C4-2B (cell line): ENCODE measurements around the gene GPN2.
"Not testable (repeated sequence)": the region's sequence is repeated elsewhere in the genome, so short reads cannot be mapped to it uniquely, and the experiment has no call there.

ENCODE experiments used
- H3K27ac ChIP-seq: fragments of 450-650 bp; 2 replicates; pipeline ENCODE4 v1.5.1; 2017
- ZFX ChIP-seq: fragments of 450-650 bp; IDR thresholded peaks from 2 replicates; pipeline ENCODE4 v1.6.1; 2017
- TF ChIP-seq, protein P1 (sequence below): fragments of 450-650 bp; conservative IDR thresholded peaks from 2 replicates; pipeline ENCODE4 v1.5.1; 2017; ENCODE audit warnings: mild to moderate bottlenecking

Gene GPN2

DNA sequence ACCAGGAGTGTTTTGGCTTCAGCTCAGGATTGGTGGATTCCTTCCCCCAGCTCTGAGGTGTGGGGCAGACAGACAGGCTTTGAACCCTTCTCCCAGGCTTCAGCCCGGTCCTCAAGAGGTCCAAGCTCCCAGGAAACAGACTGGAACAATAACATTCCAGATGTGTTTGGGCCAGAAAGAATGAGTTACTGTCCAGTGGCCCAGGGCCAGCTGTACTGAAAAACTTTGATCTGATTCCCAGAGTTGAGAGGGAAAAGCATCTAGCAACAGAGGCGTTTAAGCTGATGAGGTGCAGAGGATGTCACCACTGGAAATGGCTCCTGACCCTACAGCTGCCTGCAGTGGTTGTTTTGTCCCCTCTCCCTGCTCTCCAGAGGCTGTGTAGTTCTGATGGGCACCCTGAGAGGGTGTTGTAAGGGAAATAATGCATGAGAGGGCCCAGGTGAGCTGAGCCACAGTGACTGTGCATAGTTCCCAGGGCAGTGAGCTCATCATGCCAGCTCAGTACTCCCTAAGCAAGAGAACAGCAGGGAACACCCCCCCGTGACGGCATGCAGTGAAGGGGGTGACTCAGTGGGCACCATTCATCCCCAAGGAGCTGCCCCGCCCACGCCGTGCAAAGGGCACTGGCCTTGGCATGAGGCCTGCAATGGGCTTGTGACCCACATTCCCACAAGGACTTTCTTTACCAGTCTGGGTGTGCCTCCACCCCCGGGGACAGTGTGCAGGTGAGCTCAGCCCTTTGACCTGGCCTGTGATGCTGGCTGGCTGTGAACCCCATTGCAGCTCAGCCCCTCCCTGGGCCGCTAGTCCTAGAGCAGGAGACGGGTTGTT is 40.9 kb downstream of the GPN2 start:
- H3K27ac ChIP-seq: no peak overlapping the region
- TF ChIP-seq, protein P1, sequence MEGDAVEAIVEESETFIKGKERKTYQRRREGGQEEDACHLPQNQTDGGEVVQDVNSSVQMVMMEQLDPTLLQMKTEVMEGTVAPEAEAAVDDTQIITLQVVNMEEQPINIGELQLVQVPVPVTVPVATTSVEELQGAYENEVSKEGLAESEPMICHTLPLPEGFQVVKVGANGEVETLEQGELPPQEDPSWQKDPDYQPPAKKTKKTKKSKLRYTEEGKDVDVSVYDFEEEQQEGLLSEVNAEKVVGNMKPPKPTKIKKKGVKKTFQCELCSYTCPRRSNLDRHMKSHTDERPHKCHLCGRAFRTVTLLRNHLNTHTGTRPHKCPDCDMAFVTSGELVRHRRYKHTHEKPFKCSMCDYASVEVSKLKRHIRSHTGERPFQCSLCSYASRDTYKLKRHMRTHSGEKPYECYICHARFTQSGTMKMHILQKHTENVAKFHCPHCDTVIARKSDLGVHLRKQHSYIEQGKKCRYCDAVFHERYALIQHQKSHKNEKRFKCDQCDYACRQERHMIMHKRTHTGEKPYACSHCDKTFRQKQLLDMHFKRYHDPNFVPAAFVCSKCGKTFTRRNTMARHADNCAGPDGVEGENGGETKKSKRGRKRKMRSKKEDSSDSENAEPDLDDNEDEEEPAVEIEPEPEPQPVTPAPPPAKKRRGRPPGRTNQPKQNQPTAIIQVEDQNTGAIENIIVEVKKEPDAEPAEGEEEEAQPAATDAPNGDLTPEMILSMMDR: no peak
- no peak for TF ChIP-seq ZFX

DNA sequence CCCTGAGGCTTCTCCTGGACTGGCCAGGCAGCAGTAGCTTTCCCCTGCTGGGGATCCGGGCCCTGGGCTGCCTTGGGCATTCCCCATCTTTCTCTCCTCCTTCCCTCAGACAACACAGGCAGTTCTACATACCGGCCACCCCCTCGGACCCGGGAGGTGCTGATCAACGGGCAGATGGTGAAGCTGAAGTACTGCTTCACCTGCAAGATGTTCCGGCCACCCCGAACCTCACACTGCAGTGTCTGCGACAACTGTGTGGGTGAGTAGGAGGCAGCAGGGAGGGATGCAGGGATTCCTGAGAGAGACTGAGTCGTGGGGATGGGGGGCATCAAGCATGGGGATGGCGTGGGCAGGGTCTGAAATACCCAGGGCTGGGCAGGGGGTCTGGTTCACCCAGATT is 41.6 kb downstream of the GPN2 start:
- no peak overlapping the region for H3K27ac ChIP-seq
- TF ChIP-seq ZFX: no peak
- TF ChIP-seq, protein P1: no peak

DNA sequence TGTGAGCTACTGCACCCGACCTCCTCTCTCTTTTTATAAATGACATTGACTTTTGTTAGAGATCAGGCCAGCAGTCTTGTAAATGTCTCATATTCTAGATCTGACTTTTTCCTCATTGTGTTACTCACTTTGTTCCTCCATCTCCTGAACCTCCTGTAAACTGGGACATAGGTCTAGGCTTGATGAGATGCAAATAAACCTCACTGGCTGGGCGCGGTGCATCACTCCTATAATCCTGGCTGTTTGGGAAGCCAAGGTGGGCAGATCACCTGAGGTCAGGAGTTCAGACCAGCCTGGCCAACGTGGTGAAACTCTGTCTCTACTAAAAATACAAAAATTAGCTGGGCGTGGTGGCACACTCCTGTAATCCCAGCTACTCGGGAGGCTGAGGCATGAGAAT is 42.3 kb downstream of the GPN2 start:
- H3K27ac ChIP-seq: not testable (repeated sequence)

DNA sequence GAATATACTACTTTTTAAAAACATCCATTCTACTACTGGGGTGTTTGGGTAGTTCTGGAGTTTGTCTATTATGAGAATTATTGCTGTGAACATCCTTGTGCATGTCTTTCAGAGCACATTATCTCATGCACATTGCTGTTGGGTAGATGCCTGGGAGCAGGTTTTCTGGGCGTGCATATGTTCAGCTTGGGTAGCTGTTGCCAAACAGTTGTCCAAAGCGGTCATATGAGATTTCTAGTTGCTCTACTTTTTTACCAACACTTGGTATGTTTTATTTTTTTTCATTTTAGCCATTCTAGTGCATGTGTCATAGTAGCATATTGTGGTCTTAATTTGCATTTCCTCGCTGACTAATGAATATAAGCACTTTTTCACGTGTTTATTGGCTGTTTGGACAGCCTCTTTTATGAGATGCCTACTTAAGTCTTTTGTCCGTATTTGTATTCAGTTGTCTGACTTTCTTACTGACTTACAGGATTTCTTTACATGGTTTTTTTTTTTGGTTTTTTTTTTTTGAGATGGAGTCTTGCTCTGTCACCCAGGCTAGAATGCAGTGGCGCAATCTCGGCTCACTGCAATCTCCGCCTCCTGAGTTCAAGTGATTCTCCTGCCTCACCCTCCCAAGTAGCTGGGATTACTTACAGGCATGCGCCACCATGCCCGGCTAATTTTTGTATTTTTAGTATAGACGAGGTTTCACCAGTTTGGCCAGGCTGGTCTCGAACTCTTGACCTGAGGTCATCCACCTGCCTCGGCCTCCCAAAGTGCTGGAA is 45.5 kb downstream of the GPN2 start:
- TF ChIP-seq ZFX: no peak
- TF ChIP-seq, protein P1: no peak
- no peak overlapping the region for H3K27ac ChIP-seq

DNA sequence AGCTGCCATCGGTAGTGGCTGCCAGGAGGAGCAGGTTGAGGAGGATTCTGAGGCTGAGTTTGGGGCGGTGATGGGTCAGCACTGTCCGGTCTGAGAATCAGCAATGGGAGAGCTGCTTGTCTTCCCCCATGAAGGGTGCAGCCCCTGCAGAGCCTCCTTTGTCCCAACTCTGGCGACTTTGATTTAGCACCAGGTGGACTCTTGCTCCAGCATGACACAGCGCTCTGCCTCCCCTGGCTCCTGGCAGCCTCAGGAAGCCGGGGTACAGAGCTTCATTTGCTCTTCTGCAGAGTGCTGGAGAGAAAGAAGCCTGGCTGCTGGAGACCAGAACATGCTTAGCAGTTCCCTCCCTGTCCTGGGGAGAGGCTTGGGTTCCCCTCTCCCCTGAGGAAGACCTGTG is 50.3 kb downstream of the GPN2 start:
- TF ChIP-seq, protein P1: no peak
- TF ChIP-seq ZFX: no peak
- H3K27ac ChIP-seq: no peak overlapping the region

DNA sequence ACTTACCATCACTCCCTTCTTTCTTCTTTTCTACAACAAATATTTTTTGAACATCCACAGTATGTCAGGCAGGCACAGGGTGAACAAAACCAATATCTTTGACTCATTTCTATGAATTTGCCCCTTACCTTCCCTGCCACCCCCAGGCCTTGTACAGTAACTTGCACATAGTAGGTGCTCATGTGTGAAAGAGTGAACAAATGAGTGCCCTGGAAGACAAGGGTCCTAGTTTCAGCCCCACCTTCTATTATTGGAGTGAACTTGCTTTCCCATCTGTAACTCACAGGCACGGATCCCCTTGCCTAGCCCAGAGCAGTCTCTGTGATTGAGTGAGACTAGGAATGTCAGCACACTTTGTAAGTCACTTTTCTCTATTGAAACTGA is 50.8 kb downstream of the GPN2 start:
- TF ChIP-seq, protein P1: no peak
- no peak for TF ChIP-seq ZFX
- H3K27ac ChIP-seq: no peak overlapping the region

DNA sequence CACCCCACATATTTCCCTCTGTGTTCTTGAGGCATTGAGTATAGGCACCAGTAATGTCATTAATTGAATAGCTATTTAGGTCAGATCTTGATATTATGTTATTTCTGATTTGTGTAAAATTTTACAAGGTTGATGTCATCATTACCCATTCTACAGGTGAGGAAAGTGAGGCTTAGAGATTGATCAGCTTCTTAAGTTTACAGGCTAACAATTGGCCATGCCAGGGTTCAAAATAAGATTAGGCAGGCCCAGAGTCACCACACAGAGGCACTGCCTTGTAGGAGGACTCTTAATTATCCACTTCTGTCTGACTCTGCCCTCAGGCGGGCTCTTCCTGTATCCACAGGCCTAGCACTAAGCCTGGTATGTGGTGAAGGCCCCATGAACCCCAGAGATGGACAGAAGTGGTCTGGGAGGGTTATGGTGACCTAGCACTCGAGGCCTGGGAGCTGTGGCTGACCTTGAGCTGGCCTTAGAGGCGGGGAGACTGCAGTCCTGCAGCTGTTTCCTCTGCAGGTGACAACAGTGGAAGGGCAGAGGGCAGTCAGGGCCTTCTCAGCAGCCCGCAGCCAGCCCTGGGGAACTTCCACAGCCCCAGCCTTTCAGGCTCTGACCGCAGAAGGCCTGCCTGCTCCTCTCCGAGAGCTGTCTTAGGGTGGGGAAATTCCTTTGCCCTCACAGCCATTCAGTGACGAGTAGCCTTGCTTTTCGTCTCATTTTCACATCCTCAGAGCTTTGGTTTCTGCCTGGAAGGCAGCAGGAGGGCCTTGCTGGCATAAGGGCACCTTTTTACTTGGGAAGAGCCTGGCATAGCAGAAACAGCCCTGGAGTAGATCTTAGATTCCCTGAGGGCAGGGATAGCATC is 51.4 kb downstream of the GPN2 start:
- TF ChIP-seq ZFX: no peak
- TF ChIP-seq, protein P1: no peak
- H3K27ac ChIP-seq: no peak overlapping the region

DNA sequence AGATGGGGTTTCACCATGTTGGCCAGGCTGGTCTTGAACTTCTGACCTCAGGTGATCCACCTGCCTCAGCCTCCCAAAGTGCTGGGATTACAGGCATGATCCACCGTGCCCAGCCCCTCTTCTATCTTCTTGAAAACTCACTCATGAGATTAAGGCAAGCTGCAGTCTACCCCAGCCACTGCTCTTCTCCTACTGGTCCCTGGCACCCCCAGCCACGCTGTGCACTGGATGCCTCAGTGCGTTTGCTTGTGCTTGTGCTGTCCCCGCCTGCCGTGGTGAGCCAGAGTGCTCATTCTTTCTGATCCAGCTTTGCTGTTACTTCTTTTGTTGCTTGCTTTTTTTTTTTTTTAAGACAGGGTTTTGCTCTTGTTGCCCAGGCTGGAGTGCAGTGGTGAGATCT is 52.4 kb downstream of the GPN2 start:
- H3K27ac ChIP-seq: not testable (repeated sequence)
